Activated CD4-positive, CD25-positive, alpha-beta regulatory T cell treated with anti-CD3 and anti-CD28 coated beads, Interleukin-2, amount 50 U/mL, for 72 hours (primary cell): ENCODE measurements around the gene DUS1L.

Source experiments
- DNase-seq: peaks from one replicate; pipeline ENCODE4 v3.0.0; 2021

Gene DUS1L

DNA sequence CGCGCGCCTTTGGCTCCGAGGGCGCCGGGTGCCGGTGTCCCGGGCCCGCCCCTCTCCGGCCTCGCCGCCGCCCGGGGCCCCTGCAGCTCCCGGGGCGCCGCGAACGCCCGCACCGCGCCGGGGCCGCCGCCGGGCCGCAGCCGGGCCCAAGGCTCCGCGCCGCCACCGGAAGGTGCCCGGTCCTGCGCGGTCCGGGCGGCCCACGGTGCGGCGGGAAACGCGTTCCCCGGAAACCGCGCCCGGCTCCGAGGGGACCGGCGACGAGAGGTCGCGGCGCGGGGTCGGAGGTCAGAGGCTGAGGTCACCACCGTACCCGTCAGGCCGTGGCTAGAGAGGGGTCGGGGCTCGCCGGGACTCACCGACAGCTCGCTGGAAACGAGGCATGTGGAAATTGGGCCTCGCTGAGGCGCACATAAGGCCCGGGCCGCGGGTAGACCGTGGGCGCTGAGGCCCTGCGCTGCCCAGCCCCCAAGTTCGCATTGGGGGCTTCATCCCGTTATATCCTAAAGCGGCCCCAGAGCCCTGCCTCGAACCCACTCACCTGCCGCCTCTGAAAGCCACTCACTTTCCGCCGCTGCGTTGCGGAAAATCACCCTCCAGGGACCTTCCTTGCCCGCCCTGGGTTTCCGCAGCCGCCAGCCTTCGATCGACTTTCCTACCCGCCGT lies at the start of gene DUS1L:
TSS of gene DUS1L (minus strand) at position 167 of the 666 bp plus-strand sequence. CDS start 745 bp downstream, outside the sequence.
- peak; percentile 79 for DNase-seq

DNA sequence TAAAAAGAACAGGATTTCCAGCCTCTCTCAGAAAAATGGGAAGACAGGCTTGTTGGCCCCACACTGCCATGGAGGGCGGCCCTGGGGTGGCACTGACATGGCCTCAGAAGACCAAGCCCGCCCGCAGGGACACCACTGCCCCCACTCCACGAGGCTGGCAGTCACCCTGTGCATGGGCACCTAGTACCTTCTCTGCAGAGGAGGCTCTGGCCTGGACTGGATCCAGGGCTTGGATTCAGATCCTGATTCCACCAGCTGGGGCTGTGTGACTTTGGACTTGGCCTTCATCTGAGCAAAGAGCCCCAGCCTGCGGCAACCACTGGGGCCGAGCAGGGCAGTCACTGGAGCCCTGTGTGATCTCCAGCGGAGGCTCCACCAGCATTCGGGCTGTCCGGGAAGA lies 49.3 kb upstream of the DUS1L start:
- DNase-seq, result no peak

DNA sequence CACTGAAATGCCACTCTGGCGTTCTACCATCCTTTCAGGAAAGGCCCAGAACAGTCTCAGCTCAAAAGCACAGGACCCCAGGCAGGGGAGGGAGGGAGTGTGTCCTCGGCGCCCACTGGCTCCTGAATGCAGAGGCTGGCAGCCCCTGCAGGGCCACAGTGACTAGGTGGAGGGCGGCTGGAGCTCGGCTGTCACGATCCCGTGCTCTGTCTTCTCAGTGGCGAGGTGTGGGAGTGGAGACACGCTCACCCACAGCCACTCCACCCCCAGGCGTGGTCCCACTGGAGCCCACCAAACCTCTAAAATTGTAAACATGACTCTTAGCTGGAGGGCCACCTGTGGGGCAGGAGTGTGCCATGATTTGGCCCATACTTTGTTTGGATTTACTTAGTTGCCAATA lies 48.8 kb upstream of the DUS1L start:
- DNase-seq, result no peak

DNA sequence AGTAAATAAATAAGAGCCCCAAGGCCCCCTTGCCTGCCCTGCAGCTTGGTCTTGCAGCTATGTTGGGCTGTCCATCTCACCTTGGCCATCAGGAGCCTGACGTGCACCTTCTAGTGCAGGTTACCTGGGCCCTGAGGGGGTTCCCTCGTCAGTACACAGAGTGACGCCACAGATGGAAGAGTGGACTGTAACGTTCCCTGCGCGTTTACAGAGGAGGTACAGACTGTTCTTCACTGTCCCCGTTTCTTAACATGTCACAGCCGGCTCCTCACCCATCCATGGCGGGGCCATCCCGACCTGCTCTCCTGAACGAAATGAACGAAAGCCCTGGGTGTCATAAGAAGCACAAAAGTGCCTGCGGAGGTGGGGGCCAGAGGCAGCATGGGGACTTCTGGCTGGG lies 48.3 kb upstream of the DUS1L start:
- no peak for DNase-seq

DNA sequence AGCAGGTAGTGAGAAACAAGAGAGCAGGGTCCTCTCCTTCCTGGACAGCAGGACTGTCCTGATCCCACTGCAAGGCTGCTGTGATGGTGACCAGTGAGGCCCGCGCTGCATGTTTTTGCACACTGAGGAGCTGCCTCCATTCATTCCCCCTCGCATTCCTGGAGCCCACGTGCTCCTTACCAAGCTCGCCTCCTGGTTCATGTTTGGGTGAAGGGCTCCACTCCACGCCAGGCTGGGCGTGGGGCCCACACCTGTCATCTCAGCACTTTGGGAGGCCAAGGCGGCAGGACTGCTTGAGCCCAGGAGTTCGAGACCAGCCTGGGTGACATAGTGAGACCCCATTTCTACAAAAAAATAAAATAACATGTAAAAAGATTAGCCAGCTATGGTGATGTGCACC lies 47.8 kb upstream of the DUS1L start:
- no peak for DNase-seq

DNA sequence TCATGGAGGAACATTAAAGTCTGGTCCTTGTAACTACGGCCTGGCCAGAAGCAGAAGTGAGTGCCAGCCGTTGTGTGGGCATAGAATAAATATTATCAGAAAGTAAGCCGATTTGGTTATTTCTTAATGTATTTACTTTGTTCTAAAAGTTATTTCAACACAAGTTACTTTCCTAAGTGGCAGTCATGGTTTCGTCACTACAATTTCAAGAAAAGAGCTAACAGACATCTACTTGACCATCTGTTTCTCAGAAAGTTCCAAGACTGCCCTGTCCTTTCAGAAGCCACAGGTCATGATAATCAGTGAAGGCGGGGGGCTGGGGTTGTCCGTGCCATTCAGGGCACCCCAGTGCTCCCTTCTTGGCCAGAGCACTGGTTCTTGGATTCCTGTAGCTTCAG lies 47.3 kb upstream of the DUS1L start:
- no peak for DNase-seq

DNA sequence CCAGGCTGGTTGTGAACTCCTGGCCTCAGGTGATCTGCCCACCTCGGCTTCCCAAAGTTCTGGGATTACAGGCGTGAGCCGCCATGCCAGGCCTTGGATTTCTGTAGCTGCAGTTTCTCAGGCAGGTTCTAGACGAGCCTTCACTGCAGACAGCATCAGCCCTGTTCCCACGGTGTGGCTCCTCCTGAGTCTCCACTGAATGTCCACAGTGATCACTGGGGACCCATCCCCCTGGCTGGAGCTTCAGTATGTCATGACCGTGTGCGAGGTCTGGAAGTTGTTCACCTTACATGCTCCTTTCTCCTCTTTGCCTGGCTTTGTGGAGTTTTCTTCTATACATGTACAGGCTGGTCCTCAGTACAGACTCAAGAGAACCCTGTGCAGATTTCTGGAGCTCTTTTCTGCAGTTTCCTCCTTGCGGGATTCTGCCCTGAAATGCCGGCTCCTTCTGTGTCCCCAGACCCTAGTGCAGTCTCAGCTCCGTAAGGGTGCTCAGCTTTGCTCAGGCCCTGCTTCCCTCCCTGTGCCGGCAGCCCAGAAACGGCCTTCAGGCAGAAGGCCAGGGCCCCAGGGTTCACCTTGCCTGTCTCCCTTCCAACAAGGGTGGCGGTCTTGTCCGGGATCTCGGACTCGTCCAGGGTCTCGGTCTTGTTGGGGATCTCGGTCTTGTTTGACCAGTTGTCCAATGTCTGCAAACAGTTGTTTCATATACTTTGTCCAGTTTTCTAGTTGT lies 46.7 kb upstream of the DUS1L start:
- no peak for DNase-seq

DNA sequence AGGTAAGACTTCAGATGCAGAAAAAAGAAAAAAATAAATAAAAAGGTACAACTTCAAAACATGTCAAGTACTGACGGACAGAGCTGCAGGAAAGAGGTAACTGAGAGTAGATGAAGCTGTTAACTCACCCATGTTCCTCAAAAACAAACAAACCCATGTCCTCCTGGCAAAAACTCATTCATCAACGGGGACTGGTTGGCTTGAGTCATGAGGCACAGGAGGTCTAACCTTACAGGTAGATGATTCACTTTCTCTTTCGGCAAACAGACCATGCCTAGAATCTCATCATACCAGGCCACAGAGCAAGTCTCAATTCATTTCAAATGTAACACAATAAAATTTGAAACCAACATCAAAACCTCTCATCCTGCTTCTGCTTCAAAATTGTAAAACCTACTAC lies 44.7 kb upstream of the DUS1L start:
- no peak for DNase-seq

DNA sequence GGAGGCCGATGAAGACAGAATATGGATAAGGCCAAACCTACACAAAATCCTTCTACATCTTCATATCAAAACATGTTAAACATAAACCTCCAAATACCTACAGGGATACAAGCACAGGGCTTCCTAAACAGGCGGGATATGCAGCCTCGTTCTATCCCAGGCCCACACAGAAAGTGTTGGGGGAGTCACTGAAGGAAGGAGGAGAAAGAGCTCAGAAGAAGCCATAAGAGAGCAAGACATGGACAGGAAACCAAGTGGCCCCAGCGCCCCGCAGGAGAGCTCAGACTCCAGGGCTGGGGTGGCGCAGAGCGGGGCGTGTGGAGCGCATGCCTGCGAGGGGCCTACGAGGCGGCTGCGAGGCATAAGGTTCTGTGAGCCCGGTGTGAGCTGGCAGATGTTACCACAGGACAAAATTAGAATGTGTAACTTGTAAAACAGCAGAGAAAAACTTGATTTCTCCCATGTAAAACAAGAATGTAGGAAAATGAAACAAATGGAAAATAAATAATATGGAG lies 43.4 kb upstream of the DUS1L start:
- no peak for DNase-seq

DNA sequence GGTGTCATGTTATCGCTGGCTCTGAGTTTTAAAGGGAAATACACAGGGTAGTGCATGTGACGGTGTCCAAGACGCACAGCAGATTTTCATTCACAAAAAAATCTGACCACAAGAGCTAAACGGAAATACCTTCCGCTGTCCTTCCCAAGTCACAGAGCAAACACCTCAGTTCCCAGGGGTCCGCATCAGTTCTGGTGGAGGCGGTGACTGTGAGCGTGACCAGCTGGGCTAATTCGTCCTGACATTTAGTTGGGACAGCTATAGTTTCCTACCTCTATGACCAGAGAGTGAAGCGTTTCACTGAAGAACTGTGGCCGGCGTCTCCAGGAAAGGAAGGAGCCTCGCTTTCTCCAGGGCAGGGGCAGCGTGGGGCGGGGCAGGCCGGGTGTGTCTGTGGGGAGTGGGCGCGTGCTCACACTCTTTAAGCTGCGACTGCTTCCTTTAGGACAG lies 42.9 kb upstream of the DUS1L start:
- no peak for DNase-seq

DNA sequence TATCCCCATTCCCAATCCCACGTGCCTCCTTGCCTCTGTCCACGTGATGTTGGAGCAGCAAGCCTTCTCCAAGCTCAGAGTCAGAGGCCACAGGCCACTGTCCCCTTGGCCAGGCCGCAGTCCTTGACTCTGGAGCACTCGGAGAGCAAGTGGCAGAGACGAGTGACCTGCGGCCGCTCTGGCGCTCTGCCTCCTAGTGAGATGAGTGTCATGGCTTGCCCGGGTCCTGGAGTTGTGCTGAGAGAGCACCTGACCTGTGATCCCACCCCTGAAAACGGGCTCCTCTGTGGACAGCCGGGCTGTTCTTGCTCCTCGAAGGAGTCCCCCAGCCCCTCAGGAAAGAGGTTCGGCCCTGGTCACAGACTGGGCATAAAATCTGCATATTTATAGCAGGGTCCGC lies 42.4 kb upstream of the DUS1L start:
- DNase-seq, result no peak

DNA sequence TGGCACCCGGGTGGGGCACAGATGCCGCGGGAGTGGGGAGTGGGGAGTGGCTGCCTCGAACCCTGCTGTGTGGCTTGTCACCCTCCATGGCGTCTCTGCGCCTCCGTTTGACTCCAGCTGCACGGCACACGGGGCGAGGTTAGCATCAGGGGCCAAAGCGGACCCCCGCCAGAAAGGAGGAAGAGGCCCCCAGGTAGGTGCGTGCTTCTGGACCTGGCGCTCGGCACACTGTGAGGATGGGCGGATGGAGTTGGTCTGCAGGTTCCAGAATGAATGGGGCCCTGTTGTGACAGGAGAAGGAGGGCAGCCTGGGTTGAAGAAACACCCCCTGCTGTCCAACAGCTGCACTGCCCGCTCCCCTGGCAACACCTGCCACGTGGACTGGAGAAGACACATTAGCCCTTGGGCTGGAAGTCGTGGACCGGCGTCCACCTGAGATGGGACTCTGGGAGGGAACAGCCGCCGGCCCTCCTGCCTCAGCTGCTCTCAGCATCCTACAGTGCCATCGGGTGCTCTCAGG lies 41.8 kb upstream of the DUS1L start:
- DNase-seq, result no peak

DNA sequence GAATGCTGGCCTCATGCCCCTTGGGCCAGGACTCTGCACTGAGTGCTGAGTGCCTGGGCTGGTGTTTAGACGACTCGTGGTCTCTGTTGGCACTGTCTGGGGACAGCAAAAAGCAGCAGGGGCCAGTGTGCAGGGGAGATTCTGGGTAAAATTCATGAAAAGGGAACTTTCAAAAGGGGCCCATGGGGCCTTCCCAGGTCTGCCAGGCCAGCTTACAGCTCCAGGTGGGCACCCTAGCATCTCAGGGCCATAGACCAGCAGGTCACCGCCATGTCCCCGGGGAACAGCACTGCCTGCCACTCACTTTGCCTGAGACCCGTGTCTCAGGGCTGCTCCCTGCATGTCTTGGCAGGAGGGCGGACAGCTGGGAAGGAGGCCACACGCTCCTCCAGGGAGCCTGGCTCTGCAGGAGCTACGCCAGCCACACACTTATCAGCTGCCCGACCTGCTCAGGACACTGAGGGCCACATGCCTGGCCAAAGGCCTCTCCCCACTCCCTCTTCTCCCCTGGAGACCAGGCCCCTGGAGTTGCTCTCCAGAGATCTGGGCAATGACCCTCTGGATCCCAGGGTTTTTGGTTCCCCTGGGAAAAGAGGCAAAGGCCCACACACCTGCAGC lies 41.2 kb upstream of the DUS1L start:
- no peak for DNase-seq

DNA sequence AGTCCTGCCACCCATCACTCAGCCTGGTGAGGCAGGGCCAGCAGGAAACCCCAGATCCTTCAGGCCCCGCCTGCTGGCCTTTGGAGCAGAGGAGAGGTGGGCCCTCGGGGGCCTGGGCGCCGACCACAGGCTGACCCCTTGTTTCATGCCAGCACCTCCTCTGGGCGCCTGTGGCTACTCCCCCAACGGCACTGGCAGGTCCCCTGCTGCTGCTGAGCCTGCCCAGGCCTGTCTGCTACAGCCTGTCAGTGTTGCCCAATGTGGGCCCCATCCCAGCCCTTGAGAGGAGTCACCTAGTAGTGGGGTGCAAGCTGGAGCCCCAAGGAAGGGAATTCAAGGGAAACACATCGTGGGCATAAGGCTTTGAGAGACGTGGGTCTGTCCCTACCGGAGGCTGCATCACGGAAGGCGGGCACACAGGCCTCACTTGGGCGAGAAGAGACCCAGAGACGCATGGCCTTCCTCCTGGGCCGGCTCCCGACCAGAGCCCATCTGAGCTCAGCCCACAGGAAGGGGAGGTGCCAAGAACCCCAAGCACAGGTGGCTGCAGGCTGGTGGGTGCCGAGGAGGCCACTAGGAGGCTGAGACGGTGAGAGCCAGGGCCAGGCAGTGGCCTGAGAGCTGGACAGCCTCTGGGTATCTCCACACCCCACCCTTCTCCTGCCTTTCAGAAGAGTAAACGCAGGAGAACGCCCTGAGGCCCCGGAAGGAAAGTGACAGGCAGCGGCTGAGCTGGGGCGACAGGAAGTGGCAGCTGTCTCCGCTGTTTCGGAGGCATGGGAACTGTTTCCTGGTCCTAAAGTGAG lies 40.5 kb upstream of the DUS1L start:
- peak; percentile 72 for DNase-seq

DNA sequence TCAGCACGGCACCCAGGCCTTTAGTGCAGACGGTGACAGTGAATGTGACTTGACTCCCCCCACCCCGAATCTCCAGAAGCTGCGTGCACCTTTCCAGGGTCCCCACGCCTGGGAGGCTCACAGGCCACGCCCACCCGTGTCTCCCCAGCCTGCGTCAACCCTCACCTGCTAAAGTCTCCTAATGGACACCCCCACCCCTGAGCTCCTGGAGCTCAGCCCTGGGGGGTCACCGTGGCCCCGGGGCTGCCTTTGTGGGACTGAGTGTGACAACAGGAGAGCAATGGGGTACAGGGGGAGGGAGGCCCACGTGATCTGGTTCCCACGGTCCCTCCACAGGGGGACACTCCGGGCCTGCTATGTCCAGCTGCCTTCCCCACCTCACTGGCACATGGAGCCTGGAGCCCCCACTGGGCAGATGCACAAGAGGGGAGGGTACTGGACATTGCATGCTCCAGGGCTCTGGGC lies 39.8 kb upstream of the DUS1L start:
- DNase-seq, result no peak

DNA sequence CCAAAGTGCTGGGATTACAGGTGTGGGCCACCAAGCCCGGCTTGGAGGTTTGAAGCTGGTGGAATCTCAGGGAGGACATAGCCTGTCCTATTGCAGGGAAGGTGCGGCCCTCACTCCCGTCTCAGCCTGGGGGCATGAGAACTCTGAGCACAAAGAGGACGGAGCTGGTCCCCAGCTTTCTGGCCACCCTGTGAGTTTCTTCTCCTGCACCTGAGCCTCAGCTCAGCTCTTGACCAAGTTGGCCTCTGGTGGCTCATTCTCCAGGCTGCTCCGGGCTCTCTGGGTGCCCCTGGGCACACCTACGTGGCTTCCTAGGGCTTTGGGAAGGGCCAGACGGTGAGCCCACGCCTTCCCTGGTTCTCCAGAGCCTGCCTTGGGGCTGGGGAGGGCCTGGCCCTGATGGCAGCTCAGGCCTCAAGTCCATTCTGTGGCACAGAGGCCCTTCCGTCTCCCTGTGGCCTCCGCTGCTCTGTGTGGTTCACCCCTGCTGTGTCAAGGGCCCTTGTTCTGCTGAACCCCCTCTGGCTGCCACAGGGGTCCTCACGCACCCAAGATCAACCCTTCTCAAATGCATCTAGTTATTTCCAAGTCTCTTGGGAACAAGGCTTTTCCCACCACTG lies 39.3 kb upstream of the DUS1L start:
- DNase-seq, result no peak

DNA sequence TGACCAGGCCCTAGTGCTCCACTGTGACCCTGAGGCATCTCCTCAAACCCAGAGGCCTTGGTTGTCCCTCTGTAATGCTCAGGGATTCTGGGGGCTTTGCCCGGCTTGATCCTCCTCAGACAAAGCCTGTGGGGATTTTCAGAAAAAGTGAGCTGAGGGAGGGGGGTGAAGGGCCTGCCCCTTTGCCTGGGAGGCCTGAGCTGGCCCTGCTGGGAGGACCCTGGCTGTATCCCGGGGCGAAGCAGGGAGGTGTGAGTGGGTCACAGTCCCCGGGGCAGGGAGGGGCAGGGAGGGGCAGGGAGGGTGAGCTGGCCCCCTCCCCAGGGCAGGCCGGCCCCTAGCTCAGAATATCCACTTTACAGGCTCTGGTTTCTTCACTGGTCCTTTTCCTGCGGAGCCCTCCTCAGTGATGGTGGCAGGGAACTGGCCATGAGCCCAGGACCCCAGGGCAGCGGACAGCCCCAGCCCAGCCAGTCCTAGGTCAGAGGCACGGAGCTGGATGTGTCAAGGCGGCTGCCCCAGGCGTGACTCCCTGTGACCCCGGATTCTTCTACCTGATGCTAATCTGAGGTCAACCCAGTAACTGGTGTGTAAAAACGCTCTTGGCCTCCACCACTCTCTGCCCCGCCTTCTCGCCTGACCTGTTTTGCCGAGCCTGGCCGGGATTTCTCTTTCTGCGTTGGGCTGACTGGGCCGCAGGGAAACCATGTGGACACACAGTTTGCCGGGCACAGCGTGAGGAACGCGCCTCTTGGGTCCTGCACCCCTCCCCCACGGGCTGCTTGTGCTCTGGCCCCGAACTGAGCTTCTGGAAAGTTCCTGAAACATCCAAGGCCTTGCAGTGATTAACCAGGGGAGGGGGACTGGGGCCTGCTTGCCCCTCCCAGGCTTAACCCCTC lies 38.2 kb upstream of the DUS1L start:
- DNase-seq, result no peak

DNA sequence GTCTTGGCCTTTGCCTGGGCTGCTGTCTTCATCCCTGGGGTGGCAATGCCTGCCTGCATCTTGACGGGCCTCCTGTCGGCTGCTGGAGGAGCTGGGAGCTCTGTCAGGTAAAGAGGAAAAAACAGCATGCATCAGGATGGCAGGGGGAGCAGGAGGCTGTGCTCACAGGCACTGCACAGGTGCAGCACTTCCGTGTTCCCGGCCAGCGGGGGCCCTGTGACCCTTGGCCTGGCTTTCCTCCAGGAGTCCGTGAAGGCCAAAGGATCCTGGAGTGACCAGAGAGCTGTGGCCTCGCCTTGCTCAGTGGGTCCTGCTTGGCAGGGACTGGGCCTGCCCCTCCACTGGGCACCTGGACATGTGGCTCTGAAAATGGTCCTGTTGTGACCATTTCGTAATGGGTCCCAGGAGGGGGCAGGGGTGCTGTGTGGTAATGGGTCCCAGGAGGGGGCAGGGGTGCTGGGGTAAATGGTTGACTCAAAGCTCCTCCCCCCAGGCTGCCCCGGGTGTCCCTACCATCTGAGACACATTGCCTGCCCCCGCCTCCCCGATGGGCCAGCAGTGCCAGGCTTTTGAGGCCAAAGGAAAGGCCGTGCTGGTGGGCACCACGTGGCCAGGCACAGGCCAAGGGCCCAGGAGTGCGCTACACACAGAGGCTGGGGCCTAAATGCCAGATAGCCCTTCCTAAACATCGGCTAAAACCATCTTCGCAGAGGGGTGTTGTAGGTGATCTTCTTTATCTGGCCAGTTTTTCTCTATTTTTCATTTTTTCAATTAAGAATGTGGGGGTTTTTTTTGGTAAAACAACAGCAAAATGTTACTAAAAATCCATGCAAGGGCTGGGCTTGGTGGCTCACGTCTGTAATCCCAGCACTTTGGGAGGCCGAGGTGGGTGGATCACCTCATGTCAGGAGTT lies 36.4 kb upstream of the DUS1L start:
- DNase-seq, result no peak

DNA sequence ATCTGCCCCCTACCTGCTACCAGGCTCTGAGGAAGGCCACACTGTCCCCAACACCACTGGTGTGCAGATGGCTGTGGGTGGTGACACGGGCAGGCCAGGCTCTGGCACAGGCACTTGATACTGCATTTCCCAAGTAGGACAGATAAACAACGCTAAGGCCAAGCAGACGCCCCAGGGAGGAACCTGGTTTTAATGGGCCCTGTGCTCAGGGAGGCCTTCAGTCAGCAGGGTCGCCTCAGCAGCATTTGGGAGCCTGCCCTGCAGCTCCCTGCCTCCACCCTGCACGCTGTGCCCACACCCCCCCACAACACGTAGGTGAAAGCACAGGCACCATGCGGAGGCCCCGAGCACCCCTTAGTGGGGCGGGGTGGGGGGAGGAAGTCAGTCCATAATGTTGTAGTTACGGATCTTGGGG lies 35.7 kb upstream of the DUS1L start:
- DNase-seq, result no peak
